Heart left ventricle (tissue), 13 donors: Measurements from ENCODE around the gene ARL15.

Source experiments
- POLR2A ChIP-seq, 2 donors: fragments of 450-650 bp; IDR thresholded peaks; one replicate each; pipeline ENCODE4 v1.6.1; 2017; ENCODE audit warnings: antibody characterized with exemption in 2 of 2, mild to moderate bottlenecking in 2 of 2, moderate library complexity in 2 of 2
- TF ChIP-seq, protein P1 (sequence below), 12 donors: fragments of 200-600 bp; sonication (generic) in 4 of 12; IDR thresholded peaks; one replicate each; pipeline versions ENCODE4 v1.5.0 to v1.8.0; 2018 to 2022; ENCODE audit warnings: antibody characterized with exemption in 12 of 12, mild to moderate bottlenecking in 5 of 12
- donor health status: ischemic (EF 13 %, LVEDD 7.1; RV severe dilation, severe dysfunction).
- donor health status: DM: no; HTN: yes; CAD: no.
- donor health status: DM: no; HTN: no; CAD: no.
- donor health status: ischemic (EF 25% LVEDD 6.9; RV normal size, moderate dysfunction).
- donor health status: ischemic (EF 25% LVEDD 5.7; RV mildly dilated, moderate dysfunction).
- donor health status: ischemic (EF 35%, LVEDD 5.7; RV mildly dilated, moderate dysfunction).
- donor health status: nonischemic (EF 11% LVEDD 7.7; RV severe dilation, severe dysfunction).
- donor health status: DM: yes; HTN: yes; CAD: no.
- donor health status: PGD.
- donor health status: ischemic (EF 29% LVEDD 5.4; RV normal size, mild dysfunction).
- donor health status: nonischemic (EF 23%, LVEDD 6.1; RV moderate dilation, normal function).

DNA sequence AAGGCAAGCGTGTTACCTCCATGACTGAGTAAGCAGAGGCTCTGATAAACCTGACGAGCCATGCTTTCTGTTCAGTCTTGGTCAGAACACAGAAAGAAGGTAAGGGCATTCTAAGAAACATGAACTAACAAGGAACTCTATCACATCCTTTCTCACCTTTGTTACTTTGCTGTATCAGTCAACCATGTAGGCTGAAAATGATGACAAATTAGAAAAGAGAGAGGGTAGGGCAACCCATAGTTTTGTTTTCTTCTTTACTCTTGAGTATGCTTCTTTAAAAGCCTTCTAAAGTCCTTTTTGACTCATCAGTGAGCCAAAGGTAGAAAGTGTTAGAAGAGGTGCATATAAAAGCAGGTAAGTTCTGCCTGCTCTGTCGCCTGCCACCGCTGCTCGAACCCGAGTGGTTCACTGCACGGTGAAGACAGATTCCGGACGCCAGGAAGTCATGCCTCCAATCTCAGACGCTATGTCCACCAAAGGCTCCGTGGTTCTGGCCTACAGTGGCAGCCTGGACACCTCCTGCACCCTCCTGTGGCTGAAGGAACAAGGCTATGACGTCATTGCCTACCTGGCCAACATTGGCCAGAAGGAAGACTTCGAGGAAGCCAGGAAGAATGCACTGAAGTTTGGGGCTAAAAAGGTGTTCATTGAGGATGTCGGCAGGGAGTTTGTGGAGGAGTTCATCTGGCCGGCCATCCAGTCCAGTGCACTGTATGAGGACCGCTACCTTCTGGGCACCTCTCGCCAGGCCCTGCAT lies 451.5 kb downstream of the ARL15 start:
- TF ChIP-seq, protein P1, sequence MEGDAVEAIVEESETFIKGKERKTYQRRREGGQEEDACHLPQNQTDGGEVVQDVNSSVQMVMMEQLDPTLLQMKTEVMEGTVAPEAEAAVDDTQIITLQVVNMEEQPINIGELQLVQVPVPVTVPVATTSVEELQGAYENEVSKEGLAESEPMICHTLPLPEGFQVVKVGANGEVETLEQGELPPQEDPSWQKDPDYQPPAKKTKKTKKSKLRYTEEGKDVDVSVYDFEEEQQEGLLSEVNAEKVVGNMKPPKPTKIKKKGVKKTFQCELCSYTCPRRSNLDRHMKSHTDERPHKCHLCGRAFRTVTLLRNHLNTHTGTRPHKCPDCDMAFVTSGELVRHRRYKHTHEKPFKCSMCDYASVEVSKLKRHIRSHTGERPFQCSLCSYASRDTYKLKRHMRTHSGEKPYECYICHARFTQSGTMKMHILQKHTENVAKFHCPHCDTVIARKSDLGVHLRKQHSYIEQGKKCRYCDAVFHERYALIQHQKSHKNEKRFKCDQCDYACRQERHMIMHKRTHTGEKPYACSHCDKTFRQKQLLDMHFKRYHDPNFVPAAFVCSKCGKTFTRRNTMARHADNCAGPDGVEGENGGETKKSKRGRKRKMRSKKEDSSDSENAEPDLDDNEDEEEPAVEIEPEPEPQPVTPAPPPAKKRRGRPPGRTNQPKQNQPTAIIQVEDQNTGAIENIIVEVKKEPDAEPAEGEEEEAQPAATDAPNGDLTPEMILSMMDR (IDR thresholded peaks at IDR 0.05), result no peak
- TF ChIP-seq POLR2A (IDR thresholded peaks at IDR 0.05), result no peak
